GM21528 (cell line): ENCODE results near the gene MUC5B.

ENCODE experiments used
- ATAC-seq: cut with Tn5 transposase; IDR thresholded peaks from one replicate; pipeline ENCODE4 v1.9.1; 2021; ENCODE audit warnings: mild to moderate bottlenecking, moderate library complexity; ENCODE audit not compliant: unreplicated experiment, low FRiP score

Gene MUC5B

DNA sequence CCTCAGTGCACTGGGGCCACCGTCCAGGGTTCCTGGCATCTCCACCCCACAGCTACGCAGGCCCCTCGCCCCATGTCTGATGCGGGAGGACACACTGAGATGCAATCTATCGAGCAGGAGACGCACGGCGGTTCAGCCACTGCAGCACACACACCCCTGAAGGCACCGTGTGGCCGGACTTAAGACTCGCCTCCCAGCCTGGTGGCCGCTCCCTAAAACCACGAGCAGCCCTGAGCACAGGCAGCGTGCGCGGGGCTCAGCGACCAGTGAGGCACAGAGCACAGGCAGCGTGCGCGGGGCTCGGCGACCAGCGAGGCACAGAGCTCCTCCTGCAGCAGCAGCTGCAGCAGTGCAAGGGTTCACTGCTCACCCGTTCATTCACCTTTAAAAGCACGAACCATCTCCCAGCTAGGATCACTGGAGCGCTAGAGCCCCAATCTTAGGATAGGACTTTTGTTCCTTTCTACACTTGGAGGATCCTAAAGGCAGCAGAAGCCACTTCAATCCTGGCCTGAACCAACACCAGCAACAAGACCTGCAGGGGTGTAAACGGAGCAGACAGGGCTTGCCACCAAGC is 55.2 kb downstream of the MUC5B start:
- ATAC-seq, result no peak

DNA sequence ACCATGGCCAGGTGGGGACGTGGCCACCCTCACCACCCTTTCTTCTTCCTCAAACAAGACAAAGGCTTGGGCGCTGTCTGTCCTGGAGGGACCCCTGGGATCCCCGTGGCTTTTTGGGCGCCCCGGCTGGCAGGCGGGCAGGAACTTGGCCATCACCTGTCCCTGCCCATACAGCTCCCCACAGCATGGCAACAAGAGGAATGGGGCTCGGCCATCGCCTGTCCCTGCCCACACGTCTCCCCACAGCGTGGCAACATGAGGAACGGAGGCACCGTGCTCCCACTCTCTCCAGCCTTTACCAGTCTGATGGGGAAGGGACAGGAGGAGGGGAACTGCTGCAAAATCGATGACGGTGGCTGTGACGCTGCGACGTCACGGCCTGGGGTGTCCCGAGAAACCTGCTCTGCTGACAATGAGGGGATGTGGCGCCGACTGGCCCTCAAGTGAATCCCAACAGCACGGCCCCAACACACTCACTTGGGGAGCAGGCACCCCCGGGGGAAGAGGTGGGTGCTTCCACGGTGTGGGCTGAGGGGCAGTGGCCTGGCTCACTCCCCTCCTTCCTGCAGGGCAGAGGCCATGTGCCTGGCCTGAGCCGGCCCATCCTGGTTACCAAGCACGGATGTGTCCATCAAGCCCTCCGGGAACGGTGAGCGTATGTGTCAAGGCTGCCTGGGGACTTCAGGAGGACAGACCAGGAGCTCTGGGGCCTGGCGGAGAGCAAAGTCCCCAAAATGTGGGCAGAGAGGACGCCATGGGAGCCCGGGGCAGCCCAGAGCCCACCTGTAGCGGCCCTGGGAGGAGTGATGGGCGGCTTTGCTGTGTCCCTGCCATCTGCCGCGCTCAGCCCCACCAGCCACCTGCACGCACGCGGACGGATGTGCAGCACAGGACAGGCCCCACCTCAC is 56.2 kb downstream of the MUC5B start:
- no peak for ATAC-seq

DNA sequence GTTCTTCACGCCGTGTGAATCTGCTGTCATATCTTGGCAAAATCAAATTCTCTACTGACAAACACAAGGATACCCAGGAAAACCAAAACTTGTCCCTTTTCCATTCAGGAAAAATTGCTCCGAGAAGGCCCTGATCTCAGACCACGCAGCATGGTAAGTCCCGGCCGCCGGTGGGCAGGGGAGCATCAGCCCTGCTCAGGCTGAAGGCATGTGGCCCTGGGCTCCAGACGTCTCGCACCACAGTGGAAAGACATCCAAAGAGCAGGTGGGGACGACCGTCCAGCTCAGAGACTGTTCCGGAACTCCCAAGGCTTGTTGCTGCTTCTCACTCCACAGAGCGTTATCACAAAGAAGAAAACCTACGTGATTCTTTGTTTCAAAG is 56.8 kb downstream of the MUC5B start:
- ATAC-seq, result no peak

DNA sequence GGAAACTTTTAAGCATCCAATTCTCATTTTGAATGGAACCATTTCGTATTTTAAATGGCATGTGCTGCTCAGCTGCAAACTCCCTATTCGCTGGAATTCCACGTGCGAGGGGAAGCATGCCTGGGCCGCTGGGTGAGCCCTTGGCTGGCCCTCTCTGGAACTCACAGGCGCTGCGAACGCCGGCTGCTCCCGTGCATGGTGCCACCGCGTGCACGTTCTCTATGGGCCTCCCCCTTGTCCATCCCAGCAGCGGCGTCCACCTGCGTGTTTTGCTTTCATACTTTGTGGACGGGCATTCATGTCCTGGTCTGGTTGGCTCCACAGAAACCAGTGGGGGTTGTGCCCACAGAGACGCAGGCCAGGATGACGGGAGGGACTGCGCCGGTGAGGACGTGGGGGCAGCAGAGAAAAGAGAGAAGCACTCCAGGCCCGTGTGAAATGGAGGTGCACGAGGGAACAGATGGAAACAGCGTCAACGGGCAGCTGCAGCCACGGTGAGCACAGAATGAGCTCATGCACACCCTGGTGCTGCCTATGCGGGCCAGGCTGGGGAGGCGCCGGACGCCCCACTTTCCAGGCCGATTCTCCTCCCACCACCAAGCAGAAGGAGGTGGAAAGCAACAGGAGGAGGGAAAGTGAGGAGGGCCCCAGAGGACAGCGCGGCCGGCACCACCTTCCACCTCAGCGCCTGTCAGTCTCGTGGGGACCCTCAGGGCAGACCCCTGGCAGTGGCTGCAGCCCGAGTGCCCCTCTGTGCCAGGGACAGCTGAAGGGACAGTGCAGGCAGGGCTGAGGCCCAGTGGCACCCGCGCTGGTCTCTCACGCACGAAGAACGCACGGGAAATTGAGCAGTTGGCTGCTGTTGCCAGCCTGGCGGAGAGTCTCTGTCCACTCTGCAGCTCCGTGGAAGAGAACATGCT is 57.5 kb downstream of the MUC5B start:
- ATAC-seq, result no peak

DNA sequence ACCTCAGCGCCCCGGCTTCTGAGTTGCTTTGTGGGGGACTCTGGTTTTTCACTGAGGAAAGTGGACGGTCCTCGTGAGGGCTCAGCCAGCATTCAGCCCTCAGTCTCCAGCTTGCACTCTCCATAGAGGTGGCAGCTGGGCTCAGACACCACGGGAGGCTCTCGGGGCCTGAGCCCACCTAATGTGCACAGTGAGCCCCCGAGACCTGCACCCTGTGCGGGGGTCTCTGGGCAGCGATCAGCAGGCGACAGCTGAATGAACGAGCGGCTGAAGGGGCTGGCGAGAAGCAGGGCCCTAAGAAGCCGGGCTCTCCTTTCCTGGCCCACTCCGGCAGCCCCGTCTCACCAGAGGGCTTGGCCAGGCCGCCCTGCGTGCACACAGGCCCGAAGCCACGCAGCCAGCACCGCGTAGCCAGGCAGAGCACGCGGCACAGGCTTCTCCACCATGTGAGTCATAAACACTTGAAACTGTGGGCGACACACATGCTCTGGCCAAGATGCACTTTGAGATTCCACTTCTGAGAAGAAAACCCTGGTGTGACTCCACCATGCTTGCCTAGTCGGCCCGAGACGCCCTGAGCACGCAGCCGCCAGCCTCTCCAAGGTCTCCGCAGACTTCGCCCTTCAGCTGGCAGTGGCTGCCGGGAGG is 58.6 kb downstream of the MUC5B start:
- no peak for ATAC-seq

DNA sequence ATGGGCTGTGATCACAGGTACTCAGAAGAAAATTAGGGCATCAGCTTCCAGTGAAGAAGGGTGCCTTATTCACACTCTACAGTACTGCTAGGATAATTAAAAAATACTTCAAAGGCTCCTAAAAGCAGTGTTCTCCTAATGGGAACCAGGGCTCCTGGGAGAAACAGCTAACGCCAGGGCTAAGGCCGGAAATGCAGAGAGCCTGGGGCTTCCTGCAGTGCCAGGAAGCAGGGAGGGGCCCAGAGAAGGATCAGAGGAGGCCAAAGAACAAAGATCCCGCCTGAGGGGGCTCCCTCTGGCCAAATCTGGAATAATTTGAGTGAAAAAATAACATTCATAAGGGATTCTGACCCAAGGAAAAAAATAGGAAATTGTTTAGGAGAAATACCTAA is 59.1 kb downstream of the MUC5B start:
- no peak for ATAC-seq

DNA sequence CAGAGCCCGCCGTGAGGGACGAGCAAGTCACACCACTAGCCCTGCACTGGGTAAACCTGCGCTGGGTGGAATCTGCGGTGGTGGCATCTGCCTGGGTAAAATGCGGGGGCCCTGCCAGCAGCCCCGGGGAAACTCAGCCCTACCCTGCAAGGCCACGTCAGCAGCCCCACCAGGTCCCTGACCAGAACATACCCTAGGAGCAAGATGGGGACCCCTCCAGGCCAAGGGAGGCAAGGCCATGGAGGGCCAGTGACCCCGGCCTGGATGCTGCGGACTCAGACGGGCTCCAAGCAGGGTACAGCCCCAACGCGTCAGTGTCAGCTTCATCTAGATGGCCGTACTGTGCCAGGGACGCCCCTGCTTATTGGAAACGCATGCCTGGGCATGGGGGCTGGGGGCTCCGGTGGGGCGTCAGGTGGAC is 60.2 kb downstream of the MUC5B start:
- ATAC-seq, result no peak

DNA sequence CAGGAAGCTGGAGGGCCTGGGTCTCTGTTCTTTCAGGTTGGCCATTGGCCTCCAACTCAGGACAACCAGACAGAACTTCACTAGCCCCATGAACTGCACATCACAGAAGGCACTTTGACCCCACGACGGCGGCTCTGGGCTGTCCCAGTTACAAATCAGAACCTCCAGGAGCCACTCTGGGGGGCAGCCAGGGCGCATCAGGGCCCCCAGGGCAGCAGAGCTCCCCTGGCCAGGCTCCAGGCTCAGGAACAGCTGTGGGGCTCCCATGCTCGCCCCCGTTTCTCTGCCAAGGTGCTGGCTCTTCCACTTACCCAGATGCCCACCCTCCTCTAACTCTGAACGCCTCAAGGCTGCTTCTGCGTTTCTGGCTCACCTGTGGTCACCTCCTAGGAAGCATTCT is 61.0 kb downstream of the MUC5B start:
- no peak for ATAC-seq

DNA sequence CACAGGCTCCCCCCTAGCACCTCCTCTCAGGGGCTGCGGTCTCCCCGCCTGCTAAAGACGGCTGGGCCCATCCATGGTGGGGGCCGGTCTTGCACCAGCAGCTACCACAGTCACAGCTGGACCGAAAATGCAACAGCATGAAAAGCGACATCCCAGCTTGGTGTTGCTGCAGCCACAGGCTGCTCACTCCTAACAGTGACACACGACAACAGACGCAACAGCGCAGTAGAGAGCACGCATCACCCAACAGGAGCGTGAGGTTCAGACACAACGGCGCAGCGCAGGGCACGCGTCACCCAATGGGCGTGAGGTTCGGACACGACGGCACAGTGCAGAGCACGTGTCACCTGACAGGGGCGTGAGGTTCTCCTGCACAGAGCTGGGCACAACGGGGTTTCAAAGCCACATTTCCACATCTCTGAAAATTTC is 62.5 kb downstream of the MUC5B start:
- ATAC-seq, result no peak

DNA sequence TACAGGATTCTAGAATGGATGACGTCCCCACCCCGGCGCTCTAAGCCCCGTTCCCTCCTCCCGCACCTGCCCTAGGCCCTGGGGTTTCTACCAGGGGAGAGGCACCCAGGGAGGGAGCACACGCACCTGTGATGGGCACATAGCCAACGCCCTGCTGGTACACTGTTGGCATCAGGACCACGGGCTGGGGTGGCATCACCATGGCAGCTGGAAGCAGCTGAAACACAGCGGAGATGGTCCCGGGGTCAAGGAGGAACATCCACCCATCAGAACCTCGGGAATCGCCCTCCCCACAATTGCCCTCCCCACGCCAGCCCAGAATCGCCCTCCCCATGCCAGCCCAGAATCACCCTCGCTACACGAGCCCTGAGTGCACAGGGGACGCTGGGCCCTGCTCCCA is 63.0 kb downstream of the MUC5B start:
- no peak for ATAC-seq

DNA sequence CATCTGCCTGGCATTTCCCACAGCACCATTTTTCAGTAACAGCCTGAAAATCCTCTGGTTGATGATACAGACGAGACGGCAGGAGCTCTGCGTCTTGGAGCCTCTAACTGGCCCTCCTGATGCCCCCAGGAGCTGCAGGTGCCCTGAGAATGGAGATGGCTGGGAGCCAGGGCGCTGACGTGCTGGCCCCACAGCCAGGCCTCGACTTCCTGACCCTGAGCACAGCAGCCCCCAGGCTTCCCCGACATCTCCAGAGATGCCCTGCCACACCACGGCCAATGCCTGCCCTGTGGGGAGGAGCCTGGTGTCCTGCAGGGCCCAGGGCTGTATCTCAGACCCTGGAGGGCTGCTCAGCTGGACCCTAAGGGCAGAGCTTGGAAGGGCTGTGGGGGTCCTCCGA is 65.1 kb downstream of the MUC5B start:
- no peak for ATAC-seq

DNA sequence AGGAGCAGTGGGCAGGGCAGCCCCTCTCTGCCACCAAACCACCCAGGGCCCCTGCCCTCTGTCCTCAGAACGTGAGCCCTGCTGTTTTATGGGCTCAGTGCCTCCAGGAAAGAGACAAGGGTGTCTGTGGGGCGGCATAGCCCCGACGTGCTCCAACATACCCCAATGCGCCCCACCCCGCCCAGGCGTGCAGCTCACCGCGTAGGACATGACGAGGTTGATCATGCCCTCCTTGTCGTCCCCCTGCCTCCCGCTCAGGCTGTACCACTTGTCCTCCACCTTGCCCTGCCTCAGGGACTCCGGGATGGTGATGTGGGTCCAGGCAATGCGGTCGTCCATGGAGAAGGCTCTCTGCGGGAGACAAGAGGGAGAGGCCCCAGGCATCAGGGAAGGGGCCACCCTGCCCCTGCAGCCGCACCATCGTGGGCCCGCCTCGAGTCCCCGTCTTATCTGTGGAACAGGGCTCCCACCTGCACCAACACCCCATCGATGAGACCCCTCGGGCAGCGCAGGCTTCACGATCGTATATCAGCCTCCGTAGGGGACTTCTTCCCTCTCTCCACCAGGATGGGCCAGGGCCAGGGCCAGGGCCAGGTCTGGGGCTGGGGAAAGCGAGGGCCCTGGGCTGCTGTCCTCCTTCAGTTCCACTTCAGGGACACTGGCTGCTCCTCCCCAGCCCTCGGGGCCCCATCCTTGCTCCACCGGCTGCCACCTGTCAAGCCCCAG is 65.7 kb downstream of the MUC5B start:
- no peak for ATAC-seq

DNA sequence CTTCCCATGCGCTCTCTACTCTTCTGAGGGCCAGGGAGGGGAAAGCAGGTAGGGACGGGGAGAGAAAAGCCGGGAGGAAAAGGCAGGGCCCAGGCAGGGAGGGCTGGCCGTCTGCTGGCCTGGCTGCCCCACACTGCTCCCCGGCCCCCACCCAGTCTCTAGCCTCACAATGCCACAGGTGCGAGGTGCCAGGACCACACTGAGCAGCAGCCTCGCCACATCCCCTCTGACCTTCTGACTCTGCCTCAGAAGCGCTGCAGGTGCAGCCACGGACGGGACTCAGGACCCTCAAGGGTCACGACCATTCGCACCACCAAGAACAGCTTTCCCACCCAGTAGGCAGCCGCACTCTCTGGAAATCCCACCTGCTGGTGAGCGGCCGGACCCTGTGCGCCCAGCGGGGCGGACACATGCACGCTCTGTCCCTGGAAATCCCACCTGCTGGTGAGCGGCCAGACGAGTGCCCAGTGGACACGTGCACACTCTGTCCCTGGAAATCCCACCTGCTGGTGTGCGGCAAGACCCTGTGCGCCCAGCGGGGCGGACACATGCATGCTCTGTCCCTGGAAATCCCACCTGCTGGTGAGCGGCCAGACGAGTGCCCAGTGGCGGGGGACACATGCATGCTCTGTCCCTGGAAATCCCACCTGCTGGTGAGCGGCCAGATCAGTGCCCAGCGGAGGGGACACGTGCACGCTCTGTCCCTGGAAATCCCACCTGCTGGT is 66.5 kb downstream of the MUC5B start:
- ATAC-seq, result no peak

DNA sequence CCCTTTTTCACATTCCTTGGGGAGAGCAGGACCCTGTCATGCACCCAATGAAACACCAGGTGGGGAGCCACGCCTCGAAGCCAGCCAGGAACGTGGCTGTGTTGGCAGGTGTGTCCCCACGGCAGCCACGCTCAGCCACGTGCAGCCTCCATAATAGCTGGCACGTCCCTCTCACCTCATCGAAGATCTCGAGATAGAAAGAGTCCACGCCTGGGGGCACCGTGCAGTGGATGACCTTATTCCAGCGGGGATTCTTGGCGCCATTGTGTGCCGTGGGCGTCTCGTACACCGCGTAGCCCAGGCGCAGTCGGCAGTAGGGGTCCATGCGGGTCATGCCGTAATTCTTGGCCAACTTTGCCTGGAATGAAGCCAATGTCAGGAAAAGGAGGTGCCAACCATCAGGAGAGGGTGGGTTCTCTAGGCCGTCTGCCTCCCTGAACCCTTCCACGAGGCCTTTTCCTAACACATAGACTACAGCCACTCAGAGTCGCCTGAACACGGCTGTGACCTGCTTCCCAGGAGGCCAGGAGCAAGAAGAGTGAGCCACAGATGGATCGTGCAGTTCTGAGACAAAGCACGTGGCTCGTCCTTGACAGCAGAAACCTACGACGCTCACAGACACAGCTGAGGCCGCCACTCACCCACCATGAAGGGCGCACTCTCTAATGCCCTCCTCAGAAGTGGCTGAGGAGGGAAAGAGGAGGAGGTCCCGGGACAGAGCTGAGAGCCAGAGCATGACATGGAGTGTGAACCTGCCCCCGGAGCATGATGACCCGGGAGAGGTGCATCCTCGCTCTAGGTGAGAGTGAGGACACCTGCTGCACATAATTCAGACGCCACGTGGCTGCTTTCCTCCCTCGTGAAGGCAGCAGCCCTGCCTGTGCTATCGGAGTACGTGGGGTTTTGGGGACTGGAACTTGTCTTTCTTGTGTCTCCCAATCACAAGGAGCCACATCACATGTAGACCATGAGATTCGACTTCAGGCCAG is 67.5 kb downstream of the MUC5B start:
- ATAC-seq, result no peak

DNA sequence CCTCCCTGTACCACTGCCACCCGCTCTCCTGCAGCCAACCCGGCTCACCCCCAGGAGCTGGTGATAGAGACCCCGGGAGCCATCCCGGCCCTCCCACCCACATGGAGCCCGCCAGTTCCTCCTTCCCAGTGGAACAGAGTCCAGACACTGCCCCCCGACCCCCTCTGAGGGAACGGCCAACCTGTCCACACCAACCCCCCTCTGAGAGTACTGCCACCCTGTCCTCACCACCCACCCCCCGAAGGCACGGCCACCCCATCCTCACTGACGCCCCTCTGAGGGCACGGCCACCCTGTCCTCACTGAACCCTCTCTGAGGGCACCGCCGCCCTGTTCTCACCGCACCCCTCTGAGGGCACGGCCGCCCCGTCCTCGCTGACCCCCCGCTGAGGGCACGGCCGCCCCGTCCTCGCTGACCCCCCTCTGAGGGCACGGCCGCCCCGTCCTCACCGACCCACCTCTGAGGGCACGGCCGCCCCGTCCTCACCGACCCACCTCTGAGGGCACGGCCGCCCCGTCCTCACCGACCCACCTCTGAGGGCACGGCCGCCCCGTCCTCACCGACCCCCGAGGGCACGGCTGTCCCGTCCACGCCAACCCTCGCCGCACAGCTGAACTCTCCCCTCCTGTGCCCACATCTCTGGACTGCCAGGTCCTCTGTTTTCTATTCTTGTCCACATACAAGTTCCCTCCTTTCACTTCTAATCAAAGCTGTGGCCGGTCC is 68.6 kb downstream of the MUC5B start:
- ATAC-seq, result no peak

DNA sequence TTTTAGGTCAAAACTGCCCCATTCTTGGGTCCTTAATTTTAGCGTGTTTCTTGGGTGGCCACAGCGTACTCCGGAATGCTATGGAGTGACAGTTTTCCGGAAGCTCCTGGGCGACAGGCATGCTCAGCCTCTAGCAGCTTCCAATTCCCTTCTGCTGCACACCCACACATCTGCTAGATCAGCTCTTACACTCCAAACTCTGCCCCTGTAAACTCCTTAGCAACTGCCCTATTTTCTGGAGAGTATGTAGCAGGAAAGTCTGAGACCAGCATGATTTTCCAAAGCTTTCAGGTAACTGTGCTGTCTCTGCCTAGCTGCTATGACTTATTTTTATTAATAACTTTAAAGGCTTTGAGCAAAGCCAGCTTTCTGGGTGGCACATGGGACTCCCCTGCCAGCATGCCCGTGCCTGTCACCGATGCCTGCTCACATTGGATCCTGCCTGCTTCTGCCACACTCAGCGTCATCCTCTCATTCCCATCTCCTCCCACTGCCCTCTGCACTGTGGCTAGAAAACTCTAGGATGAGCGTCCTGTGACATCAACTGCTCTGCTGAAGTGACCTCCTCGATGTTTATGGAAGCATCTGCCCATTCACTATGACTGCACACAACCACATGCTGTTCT is 69.3 kb downstream of the MUC5B start:
- ATAC-seq, result no peak
